HG02759 (cell line): ENCODE results near the gene HECA.

Experiments
- ATAC-seq: cut with Tn5 transposase; IDR thresholded peaks from one replicate; pipeline ENCODE4 v1.9.1; 2021; ENCODE audit warnings: mild to moderate bottlenecking, moderate library complexity; ENCODE audit not compliant: unreplicated experiment

HECA gene

DNA sequence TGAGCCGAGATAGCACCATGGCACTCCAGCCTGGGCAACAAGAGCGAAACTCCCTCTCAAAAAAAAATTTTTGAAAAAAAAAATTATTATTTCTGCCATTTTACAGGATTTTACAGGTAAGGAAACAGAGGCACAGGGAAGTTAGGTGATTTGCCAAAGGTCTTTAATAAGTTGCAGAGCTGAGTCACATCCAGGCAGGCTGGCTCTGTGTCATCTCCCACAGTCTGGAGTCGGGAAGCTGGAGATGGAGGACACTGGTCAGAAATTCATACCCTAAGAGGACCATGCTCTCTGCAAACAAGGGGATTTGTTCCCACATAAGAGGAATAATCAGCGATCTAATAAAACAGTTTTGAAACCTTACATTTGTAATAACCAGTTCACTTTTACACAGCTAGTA is 24.1 kb downstream of the HECA start:
- no peak for ATAC-seq

- peak; percentile 16 for ATAC-seq
Observed at GRCh38 chr6:139161169-139161568, 26.3 kb downstream of the HECA start.

DNA sequence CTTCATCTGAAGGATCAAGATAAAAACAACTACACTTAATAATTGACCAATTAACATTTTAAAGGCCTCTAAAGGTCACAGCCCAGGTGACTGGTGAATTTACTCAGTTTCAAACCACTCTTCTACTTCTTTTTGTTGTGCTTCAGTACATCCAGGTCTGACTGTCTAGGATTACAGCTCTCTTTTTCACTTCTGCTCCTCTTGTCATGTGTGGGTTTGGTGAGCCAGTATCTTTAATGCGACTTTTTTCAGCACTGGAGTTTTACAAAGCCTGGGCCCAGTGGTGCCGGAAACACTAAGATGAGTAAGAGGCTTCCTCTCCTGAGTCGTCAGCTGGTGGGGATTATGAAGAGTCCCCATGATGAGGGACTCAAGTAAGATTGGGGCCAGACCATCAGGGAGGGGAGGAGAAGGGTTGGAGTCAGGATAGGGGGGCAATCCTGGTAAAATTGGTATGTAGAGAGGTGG is 27.0 kb downstream of the HECA start:
- ATAC-seq, result peak; percentile 98

DNA sequence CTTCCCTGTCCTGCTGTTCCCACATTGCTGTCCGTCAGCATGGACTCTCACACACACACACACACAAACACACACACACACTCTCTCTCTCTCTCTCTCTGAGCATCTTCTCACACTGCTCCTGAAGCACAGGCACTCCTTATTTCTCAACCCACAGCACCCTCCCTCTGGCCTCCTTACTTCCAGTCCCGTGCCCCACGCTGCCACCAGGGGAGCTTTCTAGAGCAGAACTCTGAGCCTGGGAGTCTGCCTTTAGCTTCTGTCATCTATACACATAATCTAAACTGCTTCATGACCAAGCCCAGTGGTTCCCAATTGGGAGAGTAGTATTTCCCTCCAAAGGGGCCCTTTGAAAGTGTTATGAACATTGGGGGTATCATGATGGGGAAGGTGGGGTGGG is 29.1 kb downstream of the HECA start:
- no peak for ATAC-seq

DNA sequence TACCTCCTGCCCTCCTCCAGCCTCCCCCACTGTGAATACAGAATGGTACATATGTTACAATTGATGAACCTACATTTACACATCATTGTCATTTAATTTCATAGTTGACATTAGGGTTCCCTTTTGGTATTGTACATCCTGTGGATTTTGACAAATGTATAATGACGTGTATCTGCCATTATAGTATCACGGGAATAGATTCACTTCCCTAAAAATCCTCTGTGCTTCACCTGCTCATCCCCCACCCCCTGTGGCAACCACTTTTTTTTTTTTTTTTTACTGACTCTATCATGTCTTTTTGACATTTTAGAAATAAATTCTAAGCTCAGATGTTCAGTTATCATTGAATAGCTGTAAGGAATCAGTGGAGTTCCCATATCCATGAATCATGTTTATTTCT is 30.4 kb downstream of the HECA start:
- no peak for ATAC-seq

DNA sequence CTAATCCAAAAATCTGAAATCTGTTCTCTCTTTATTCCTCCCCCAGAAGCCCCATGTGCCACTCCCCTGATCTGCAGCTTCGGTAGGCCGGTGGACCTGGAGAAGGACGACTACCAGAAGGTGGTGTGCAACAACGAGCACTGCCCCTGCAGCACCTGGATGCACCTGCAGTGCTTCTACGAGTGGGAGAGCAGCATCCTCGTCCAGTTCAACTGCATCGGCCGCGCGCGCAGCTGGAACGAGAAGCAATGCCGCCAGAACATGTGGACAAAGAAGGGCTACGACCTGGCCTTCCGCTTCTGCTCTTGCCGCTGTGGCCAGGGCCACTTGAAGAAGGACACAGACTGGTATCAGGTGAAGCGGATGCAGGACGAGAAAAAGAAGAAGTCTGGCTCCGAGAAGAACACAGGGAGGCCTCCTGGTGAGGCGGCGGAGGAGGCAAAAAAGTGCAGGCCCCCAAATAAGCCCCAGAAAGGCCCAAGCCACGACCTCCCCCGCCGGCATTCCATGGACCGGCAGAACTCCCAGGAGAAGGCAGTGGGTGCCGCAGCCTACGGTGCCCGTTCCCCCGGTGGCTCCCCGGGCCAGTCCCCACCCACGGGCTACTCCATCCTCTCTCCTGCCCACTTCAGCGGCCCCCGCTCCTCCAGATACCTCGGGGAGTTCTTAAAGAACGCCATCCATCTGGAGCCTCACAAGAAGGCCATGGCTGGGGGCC is 31.5 kb downstream of the HECA start:
- ATAC-seq, result no peak

DNA sequence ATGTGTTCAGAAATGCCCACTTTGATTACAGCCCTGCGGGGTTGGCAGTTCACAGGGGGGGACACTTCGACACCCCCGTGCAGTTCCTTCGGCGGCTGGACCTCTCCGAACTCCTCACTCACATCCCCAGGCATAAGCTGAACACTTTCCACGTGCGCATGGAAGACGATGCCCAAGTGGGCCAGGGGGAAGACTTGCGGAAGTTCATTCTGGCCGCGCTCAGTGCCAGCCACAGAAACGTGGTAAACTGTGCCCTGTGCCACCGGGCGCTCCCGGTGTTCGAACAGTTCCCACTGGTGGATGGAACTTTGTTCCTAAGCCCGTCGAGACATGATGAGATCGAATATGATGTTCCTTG is 32.1 kb downstream of the HECA start:
- ATAC-seq, result no peak

- ATAC-seq, result no peak
Observed at GRCh38 chr6:139172151-139172550, 37.3 kb downstream of the HECA start.

- ATAC-seq, result no peak
Observed at GRCh38 chr6:139172567-139172966, 37.7 kb downstream of the HECA start.

DNA sequence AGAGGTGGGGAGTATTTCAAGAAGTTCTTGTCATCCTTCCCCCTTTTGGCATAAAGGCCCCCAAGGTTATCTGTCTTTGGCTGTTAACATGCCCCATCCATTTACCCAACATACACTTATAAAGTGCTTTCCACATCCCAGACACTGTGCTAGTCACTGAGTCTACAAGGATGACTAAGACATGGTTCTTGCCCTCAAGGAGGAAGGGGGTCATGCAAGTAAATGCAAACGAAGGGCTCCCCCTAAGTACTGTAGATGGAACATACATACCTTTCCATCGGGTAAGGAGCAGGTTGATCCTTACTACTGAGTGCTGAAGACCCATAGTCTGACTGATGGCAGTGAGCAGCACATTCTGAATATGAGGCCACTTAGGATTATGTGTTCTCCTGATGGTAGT is 38.3 kb downstream of the HECA start:
- ATAC-seq, result no peak

DNA sequence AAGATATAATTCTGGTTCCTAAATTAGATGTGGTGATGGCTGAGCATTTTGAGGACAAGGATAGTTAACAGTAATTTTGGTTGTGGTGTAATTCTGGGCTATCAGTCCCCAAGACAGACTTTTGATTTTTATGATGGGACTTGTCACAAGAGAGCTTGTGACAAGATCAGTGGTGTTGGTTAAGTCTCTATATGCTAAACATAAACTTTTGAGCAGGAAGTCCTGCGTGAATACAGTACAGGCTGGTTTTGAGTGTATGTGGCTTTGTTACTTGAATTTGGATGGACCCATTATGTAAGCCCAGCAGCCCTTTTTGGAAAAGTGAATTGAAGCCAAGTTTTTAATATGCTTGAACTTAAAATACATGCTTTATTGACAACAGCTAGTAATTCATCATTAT is 38.9 kb downstream of the HECA start:
- no peak for ATAC-seq

DNA sequence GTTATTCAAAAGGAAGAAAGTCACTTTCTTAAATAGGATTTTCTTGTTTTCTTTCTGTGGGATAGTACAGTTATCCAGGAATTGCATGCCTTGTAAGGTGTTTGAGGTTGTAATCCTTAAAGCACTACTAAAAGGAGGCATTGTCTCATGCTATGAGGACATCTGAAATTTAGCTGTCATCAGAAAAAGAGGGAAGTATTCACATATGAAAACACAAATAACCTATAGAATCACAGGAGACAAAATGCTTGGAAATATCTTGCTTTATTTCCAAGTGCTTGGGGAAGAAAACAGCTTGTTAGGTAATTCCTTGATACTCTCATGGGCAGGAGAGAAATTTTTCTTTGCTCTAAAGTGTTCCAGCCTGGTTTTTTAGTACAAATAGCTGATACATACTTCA is 40.1 kb downstream of the HECA start:
- ATAC-seq, result no peak

- ATAC-seq, result peak; percentile 59
Observed at GRCh38 chr6:139175389-139175948, 40.6 kb downstream of the HECA start.

DNA sequence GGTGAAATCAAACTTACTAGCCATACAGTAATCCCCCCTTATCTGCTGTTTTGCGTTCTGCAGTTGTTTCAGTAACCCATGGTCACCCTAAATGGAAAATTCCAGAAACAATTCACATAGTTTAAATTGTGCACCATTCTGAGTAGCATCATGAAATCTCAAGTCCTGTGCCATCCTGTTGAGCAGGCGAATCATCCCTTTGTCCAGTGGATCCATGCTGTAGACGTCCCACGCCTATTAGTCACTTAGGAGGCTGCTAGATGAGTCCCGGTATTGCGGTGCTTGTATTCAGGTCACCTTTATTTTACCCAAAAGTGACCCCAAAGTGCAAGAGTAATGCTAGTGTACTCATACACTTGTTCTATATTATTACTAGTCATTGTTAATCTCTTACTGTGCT is 46.4 kb downstream of the HECA start:
- no peak for ATAC-seq

DNA sequence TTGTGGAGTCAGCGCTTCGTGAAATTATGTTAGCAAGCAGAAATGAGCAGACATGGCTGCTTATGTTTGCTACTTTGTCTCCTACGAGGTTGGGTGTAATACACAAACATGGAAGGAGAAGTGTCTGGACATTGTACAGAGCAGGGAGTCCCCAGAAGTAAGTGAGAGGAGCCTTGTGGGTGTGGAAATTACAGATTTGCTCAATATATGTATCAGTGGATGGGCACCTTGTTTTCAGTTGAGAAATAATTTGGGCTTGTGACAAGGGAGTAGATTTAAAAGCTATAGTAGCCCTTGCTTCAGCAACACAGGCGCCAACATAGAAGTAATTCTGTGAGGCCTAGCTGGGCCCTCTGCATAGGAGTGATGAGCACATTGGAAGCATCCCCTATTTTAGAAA is 49.2 kb downstream of the HECA start:
- no peak for ATAC-seq

DNA sequence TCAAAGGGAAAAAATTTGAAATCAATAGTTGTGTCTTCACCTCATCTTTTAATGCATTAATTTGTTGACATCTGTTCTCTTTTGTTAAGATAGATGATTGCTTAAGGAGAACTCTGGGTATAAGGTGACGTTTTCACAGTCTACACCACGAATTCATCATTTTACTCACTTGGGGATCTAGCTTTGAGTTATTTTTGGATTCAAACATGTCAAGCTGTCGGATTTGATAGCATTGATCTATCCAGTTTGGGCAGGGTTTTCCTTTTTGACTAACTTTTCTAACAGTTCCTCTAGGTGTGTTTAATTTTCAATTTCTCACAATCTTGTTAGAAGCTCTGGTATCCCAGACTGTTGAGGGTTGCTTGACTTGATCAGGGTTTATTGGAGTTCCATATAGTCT is 49.6 kb downstream of the HECA start:
- no peak for ATAC-seq

DNA sequence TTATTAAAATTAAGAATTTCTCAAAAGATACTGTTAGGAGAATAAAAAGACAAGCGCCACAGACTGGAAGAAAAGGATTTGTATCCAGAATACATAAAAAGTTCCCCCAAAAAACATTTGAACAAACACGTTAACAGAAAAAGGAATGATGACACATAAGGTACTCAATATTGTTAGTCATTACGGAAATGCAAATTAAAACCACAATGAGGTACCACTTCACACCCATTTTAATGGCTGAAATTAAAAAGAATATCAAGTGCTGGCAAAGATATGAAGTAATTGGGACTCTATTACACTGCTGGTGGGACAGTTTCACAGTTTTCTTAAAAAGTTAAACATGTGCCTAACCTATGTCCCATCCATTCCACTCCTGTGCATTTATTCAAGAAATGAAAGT is 51.4 kb downstream of the HECA start:
- no peak for ATAC-seq

DNA sequence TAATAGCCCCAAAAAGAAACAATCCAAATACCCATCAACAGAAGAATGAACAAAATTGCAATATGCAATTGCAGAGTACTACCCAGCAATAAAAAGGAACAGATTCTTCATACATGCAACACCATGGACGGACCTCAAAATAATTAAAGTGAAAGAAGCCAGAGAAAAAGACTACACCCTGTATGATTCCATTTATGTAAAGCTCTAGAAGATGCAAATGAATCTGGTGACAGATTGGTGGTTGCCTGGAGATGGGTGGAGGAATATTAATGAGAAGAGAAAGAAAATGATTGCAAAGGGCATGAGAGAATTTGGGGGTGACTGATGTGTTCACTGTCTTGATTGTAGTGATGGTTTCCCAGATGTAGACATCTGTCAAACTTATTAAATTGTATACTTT is 51.8 kb downstream of the HECA start:
- ATAC-seq, result no peak

DNA sequence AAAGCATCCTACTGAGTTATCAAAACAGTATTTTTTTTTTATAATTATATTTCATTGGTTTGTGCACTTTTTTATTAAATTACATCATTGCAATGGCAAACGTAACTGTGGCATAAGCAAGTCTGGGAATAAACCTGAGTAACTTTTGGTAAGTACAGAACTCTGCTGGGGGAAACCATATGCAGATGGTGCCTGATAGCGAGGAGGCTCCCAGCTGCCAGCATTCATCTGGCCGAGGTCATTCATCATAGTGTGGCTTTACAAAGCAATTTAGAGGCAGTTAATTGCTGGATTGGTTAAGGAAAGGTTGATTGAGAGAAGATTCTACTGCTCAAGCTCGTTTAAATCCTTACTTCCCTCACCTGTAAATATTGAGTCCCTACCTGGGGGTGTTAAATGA is 52.6 kb downstream of the HECA start:
- ATAC-seq, result no peak

DNA sequence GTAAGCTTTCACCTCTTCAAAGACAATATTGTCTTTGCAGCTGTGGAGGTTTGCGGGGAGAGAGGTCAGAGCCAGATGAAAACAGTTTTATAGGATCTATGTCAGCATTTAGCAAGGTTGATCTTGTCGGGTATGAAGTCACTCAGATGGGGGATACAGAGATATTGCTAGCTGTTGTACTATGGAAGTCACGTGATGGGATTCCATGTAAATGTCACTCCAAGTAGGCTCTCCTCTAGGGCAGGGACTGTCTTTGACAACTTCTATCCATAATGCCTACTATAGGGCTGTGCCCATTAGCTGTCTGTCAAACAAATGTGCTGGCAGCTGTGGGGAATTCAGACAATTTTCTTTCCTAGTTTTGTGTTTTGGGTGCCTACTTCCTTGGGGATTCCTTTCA is 54.8 kb downstream of the HECA start:
- ATAC-seq, result no peak

DNA sequence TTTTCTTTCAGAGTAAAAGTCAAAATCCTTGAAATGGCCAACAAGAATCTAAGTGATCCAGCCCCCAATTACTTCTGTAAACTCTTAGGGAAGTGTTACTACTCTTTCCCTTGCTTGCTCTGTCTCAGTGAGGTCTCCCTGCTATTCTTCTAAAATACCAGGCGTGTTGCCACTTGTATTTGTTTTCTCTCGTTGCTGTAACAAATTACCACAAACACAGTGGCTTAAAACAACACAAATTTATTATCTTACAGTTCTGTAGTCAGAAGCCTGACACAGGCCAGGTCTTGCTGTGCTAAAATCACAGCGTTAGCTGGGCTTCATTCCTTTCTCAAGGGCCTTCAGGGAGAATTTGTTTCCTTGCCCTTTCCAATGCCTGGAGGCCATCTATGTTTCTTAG is 59.9 kb downstream of the HECA start:
- ATAC-seq, result no peak

GRCh38 chr6:139198529-139199288 is 63.8 kb downstream of the HECA start:
- no peak for ATAC-seq
